SU-DHL-6 (cell line): Measurements from ENCODE around the gene PC.

Experiments
- EZH2phosphoT487 ChIP-seq: fragments of 200-600 bp; sonication (generic), shearing (Covaris generic); conservative IDR thresholded peaks from 2 replicates; pipeline ENCODE4 v1.6.1; 2018; ENCODE audit warnings: mild to moderate bottlenecking, antibody characterized with exemption, low read length, moderate library complexity, mixed read lengths
- TF ChIP-seq, protein P1 (sequence below): fragments of 200-600 bp; sonication (generic); IDR thresholded peaks from one replicate; pipeline ENCODE4 v1.5.1; 2017; ENCODE audit warnings: antibody characterized with exemption, mild to moderate bottlenecking, low read length, moderate library complexity; ENCODE audit not compliant: insufficient read depth, poor library complexity, severe bottlenecking

DNA sequence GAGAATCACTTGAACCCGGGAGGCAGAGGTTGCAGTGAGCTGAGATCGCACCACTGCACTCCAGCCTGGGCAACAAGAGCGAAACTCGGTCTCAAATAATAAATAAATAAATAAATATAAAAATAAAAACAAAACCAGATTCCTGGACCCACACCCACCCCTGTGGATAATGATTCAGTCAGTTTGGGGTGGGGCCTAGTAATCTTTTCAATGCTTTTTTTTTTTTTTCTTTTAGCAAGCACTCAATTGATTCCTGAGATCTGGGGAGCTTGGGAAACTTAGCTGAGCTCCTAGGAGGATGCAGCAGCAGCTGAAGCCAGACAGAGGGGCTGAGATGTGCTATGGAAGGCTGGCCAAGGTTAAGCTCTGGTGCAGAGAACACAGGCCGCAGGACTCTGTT lies 4.6 kb upstream of the PC start:
- TF ChIP-seq, protein P1, sequence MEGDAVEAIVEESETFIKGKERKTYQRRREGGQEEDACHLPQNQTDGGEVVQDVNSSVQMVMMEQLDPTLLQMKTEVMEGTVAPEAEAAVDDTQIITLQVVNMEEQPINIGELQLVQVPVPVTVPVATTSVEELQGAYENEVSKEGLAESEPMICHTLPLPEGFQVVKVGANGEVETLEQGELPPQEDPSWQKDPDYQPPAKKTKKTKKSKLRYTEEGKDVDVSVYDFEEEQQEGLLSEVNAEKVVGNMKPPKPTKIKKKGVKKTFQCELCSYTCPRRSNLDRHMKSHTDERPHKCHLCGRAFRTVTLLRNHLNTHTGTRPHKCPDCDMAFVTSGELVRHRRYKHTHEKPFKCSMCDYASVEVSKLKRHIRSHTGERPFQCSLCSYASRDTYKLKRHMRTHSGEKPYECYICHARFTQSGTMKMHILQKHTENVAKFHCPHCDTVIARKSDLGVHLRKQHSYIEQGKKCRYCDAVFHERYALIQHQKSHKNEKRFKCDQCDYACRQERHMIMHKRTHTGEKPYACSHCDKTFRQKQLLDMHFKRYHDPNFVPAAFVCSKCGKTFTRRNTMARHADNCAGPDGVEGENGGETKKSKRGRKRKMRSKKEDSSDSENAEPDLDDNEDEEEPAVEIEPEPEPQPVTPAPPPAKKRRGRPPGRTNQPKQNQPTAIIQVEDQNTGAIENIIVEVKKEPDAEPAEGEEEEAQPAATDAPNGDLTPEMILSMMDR: no peak
- TF ChIP-seq EZH2phosphoT487: no peak
